ENCODE measurements around the gene SIPA1L2.

Gene SIPA1L2

GRCh38 chr1:232602622-232603021 lies 27.3 kb downstream of the SIPA1L2 start:
- no peaks in the 10 kb centered on the region for H3K9me3 Mint-ChIP-seq
- no peak overlapping the region for H3K27ac Mint-ChIP-seq

GRCh38 chr1:232600424-232601258 lies 29.3 kb downstream of the SIPA1L2 start:
- peaks cover 4% of the 10 kb centered on the region for H3K27me3 Mint-ChIP-seq (ENCODE audit: low read depth)
- no peak overlapping the region for H3K4me3 Mint-ChIP-seq
- TF ChIP-seq CTCF (IDR thresholded peaks at IDR 0.05; ENCODE audit: unreplicated experiment in 3 of 3), result no peak
- peaks cover 29% of the 10 kb centered on the region for H3K36me3 Mint-ChIP-seq (ENCODE audit: low read depth)
- H3K27ac Mint-ChIP-seq, result no peak overlapping the region
- H3K9me3 Mint-ChIP-seq, result no peaks in the 10 kb centered on the region
- H3K4me1 Mint-ChIP-seq, result peaks cover 30% of the 10 kb centered on the region

More at GRCh38 chr1:232602622-232603021, 27.3 kb downstream of the SIPA1L2 start:
- no peak overlapping the region for H3K4me3 Mint-ChIP-seq
- no peak for TF ChIP-seq CTCF (IDR thresholded peaks at IDR 0.05; ENCODE audit: unreplicated experiment in 3 of 3)
- peaks cover 32% of the 10 kb centered on the region for H3K36me3 Mint-ChIP-seq (ENCODE audit: low read depth)
- H3K27me3 Mint-ChIP-seq (ENCODE audit: low read depth), result no peaks in the 10 kb centered on the region
- H3K4me1 Mint-ChIP-seq, result peaks cover 17% of the 10 kb centered on the region

GRCh38 chr1:232599178-232600041 lies 30.5 kb downstream of the SIPA1L2 start:
- no peak for TF ChIP-seq CTCF (IDR thresholded peaks at IDR 0.05; ENCODE audit: unreplicated experiment in 3 of 3)
- no peak overlapping the region for H3K4me3 Mint-ChIP-seq
- H3K27me3 Mint-ChIP-seq (ENCODE audit: low read depth), result peaks cover 4% of the 10 kb centered on the region
- peak overlapping the region in 1 of 3 experiments; percentile 29 for H3K27ac Mint-ChIP-seq
- H3K4me1 Mint-ChIP-seq, result peaks cover 42% of the 10 kb centered on the region
- peaks cover 21% of the 10 kb centered on the region for H3K36me3 Mint-ChIP-seq (ENCODE audit: low read depth)
- no peaks in the 10 kb centered on the region for H3K9me3 Mint-ChIP-seq

GRCh38 chr1:232598837-232599177 lies 31.1 kb downstream of the SIPA1L2 start:
- Mint-ChIP-seq H3K4me1 (peaks cover 49% of the 10 kb centered on the region), H3K9me3 (no peaks in the 10 kb centered on the region), H3K36me3 (ENCODE audit: low read depth) (peaks cover 16% of the 10 kb centered on the region), H3K27ac (peak overlapping the region in 1 of 3 experiments; percentile 29), H3K27me3 (ENCODE audit: low read depth) (peaks cover 4% of the 10 kb centered on the region), H3K4me3 (no peak overlapping the region)
- no peak for TF ChIP-seq CTCF (IDR thresholded peaks at IDR 0.05; ENCODE audit: unreplicated experiment in 3 of 3)

- no peaks in the 10 kb centered on the region for H3K9me3 Mint-ChIP-seq
- H3K36me3 Mint-ChIP-seq (ENCODE audit: low read depth), result peaks cover 13% of the 10 kb centered on the region
- no peak overlapping the region for H3K4me3 Mint-ChIP-seq
- H3K27ac Mint-ChIP-seq, result no peak overlapping the region
- peaks cover 49% of the 10 kb centered on the region for H3K4me1 Mint-ChIP-seq
- H3K27me3 Mint-ChIP-seq (ENCODE audit: low read depth), result peaks cover 4% of the 10 kb centered on the region
- TF ChIP-seq CTCF (IDR thresholded peaks at IDR 0.05; ENCODE audit: unreplicated experiment in 3 of 3), result no peak
Observed at GRCh38 chr1:232598133-232598532, 31.8 kb downstream of the SIPA1L2 start.

Measured in nephron (organoid).